ENCODE measurements around the gene PTCD2.
A peak's percentile ranks its signal among the peaks of the same experiment; 100 is the strongest.

- TF ChIP-seq CTCF (IDR thresholded peaks at IDR 0.05) (peak in 3 of 12 donors; percentile 34 to 35 (median 34)), POLR2A (IDR thresholded peaks at IDR 0.05) (peak in 1 of 2 donors; percentile 55)
Observed at GRCh38 chr5:72319976-72320752, at the start of gene PTCD2, which contains the start of gene MRPS27.

Data from heart left ventricle (tissue), 13 donors.